ENCODE measurements around the gene CARF.

The CARF gene

DNA sequence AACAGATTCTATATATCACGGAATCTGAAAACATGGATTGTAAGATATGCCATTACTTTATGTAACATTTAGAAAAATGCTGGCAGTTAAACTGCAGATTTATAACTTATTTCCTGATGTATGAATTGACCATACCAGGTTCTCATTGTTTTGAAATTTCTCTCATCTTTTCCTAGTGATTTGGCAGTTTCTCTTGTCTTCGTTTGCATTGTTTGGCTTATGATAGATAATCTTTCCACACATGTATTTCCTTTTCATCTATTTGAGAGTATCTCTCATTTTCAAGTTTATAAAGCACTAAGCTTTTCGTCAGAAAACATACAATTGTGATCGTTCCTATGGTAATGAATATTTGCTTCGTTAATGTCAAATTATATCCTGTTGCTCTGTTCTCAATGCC, 118.9 kb downstream of the CARF start:
- TF ChIP-seq, protein P1, sequence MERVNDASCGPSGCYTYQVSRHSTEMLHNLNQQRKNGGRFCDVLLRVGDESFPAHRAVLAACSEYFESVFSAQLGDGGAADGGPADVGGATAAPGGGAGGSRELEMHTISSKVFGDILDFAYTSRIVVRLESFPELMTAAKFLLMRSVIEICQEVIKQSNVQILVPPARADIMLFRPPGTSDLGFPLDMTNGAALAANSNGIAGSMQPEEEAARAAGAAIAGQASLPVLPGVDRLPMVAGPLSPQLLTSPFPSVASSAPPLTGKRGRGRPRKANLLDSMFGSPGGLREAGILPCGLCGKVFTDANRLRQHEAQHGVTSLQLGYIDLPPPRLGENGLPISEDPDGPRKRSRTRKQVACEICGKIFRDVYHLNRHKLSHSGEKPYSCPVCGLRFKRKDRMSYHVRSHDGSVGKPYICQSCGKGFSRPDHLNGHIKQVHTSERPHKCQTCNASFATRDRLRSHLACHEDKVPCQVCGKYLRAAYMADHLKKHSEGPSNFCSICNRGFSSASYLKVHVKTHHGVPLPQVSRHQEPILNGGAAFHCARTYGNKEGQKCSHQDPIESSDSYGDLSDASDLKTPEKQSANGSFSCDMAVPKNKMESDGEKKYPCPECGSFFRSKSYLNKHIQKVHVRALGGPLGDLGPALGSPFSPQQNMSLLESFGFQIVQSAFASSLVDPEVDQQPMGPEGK (CRISPR knock-in tag; IDR thresholded peaks at IDR 0.05; ENCODE audit: borderline replicate concordance): no peak
- no peak for TF ChIP-seq TCF4 (CRISPR knock-in tag; IDR thresholded peaks at IDR 0.05; ENCODE audit: borderline replicate concordance)
- TF ChIP-seq OSR1 (CRISPR knock-in tag; IDR thresholded peaks at IDR 0.05): no peak
- TF ChIP-seq ARNTL (CRISPR knock-in tag; IDR thresholded peaks at IDR 0.05; ENCODE audit: borderline replicate concordance, low read depth): no peak
- TF ChIP-seq, protein P2, sequence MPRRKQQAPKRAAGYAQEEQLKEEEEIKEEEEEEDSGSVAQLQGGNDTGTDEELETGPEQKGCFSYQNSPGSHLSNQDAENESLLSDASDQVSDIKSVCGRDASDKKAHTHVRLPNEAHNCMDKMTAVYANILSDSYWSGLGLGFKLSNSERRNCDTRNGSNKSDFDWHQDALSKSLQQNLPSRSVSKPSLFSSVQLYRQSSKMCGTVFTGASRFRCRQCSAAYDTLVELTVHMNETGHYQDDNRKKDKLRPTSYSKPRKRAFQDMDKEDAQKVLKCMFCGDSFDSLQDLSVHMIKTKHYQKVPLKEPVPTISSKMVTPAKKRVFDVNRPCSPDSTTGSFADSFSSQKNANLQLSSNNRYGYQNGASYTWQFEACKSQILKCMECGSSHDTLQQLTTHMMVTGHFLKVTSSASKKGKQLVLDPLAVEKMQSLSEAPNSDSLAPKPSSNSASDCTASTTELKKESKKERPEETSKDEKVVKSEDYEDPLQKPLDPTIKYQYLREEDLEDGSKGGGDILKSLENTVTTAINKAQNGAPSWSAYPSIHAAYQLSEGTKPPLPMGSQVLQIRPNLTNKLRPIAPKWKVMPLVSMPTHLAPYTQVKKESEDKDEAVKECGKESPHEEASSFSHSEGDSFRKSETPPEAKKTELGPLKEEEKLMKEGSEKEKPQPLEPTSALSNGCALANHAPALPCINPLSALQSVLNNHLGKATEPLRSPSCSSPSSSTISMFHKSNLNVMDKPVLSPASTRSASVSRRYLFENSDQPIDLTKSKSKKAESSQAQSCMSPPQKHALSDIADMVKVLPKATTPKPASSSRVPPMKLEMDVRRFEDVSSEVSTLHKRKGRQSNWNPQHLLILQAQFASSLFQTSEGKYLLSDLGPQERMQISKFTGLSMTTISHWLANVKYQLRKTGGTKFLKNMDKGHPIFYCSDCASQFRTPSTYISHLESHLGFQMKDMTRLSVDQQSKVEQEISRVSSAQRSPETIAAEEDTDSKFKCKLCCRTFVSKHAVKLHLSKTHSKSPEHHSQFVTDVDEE (CRISPR knock-in tag; IDR thresholded peaks at IDR 0.05): no peak
- TF ChIP-seq BACH2 (CRISPR knock-in tag; IDR thresholded peaks at IDR 0.05; ENCODE audit: borderline replicate concordance): no peak
- no peak for TF ChIP-seq POU6F1 (CRISPR knock-in tag; IDR thresholded peaks at IDR 0.05; ENCODE audit: borderline replicate concordance, low read depth)
- no peak for TF ChIP-seq ISL1 (CRISPR knock-in tag; IDR thresholded peaks at IDR 0.05)
- TF ChIP-seq RARB (CRISPR knock-in tag; IDR thresholded peaks at IDR 0.05): no peak
- no peak for TF ChIP-seq GLIS3 (CRISPR knock-in tag; IDR thresholded peaks at IDR 0.05)
- no peak for TF ChIP-seq ZNF565 (CRISPR knock-in tag; conservative IDR thresholded peaks at IDR 0.05; ENCODE audit: low read depth)
- TF ChIP-seq ZC3H10 (CRISPR knock-in tag; IDR thresholded peaks at IDR 0.05): no peak
- ATAC-seq: no peak

- no peak for ATAC-seq
- TF ChIP-seq, protein P1 (CRISPR knock-in tag; IDR thresholded peaks at IDR 0.05; ENCODE audit: borderline replicate concordance): no peak
- TF ChIP-seq BACH2 (CRISPR knock-in tag; IDR thresholded peaks at IDR 0.05; ENCODE audit: borderline replicate concordance) (no peak), SNAI2 (CRISPR knock-in tag; IDR thresholded peaks at IDR 0.05) (no peak), ZC3H10 (CRISPR knock-in tag; IDR thresholded peaks at IDR 0.05) (no peak), GLIS3 (CRISPR knock-in tag; IDR thresholded peaks at IDR 0.05) (no peak), TCF4 (CRISPR knock-in tag; IDR thresholded peaks at IDR 0.05; ENCODE audit: borderline replicate concordance) (no peak), ESRRG (CRISPR knock-in tag; IDR thresholded peaks at IDR 0.05) (no peak), ARNTL (CRISPR knock-in tag; IDR thresholded peaks at IDR 0.05; ENCODE audit: borderline replicate concordance, low read depth) (no peak), CSDC2 (CRISPR knock-in tag; IDR thresholded peaks at IDR 0.05) (no peak), ZNF8 (CRISPR knock-in tag; IDR thresholded peaks at IDR 0.05) (no peak), RARB (CRISPR knock-in tag; IDR thresholded peaks at IDR 0.05) (no peak), ZFP30 (CRISPR knock-in tag; IDR thresholded peaks at IDR 0.05) (no peak)
- TF ChIP-seq, protein P3, sequence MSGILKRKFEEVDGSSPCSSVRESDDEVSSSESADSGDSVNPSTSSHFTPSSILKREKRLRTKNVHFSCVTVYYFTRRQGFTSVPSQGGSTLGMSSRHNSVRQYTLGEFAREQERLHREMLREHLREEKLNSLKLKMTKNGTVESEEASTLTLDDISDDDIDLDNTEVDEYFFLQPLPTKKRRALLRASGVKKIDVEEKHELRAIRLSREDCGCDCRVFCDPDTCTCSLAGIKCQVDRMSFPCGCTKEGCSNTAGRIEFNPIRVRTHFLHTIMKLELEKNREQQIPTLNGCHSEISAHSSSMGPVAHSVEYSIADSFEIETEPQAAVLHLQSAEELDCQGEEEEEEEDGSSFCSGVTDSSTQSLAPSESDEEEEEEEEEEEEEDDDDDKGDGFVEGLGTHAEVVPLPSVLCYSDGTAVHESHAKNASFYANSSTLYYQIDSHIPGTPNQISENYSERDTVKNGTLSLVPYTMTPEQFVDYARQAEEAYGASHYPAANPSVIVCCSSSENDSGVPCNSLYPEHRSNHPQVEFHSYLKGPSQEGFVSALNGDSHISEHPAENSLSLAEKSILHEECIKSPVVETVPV (CRISPR knock-in tag; IDR thresholded peaks at IDR 0.05): no peak
- TF ChIP-seq, protein P2 (CRISPR knock-in tag; IDR thresholded peaks at IDR 0.05): no peak
These were observed 121.3 kb downstream of the CARF start for GRCh38 chr2:203033395-203033794.
